Measurements from ENCODE around the gene SMIM28.
"Not testable (repeated sequence)": the region's sequence is repeated elsewhere in the genome, so short reads cannot be mapped to it uniquely, and the experiment has no call there.

SMIM28 gene

DNA sequence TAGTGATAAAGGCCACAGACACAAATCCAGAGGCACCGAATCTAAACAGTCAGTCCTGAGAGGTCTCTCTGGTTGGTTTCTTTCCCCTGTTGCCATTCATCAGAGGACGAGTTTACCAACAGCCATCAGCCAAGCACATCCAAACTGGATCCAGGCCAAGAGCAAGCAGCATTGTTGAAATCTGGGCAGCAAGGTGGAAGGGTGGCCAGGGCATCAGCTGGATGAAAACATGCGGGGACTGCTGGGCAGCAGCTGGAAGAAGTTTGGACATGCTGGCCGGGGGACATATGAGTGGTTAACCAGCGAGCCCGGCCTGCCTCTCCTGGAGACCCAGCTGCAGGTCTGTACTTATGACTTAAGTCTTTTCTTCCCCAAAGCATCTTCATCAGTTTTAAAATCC lies at the start of gene SMIM28:
Gene SMIM28, plus strand, starts transcription at position 62 of the 400 bp plus-strand sequence. Its CDS starts 168 bp downstream, at position 230.
- DNase-seq (ENCODE audit: insufficient read length, low spot score), result no peak
- no peak for FAIRE-seq

DNA sequence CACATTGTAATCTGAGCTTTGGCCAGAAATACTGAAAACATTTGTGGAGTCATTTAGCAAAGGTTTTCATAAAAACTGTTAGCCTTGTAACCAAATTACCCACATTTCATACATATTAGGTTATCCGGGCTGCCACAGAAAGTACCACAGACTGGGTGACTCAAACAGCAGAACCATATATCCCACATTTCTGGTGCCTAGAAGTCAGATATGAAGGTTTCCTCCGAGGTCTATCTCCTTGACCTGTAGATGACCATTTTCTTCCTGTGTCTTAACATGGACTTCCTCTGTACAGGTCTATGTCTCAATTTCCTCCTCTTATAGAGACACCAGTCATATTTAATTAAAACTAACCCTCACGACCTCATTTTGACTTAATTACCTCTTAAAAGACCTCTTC lies 49.5 kb upstream of the SMIM28 start:
- no peak for DNase-seq (ENCODE audit: insufficient read length, low spot score)
- FAIRE-seq, result no peak

DNA sequence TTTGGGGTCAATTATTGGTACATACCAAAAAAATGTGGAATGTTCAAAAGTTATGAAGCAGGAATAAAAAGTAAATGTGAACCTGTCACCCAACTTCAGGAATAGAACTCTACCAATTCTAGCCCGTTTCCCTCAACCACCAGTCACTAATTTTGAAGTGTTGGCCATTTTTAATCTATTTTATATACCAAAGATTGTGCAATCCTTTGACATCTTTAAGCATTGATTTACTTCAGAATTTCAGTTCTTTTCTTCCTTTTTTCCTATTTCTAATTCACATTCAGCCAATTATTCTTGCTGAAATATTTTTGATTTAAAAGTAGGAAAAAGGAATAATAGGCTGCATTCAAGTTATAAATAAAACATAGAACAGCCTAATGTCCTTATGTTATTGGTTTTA lies 46.9 kb upstream of the SMIM28 start:
- FAIRE-seq (no peak), DNase-seq (ENCODE audit: insufficient read length, low spot score) (no peak)

DNA sequence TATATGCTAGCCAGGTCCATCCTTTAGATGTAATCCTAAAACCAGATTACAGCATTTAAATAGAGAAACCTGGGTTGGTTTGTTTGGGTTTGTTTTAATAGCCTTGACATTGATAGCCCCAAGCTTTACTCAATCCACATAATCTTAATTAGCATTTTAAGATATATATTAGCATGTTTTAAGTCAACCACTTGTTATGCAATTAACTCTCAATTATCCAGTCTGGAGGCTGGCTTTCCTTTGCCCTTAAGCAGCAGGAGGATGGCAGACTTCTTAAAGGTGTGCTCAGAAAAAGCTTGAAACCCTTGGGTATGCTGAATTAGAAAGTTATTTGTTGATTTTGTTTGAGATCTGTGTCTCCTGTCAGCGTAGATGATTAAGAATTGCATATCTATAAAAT lies 46.3 kb upstream of the SMIM28 start:
- FAIRE-seq, result no peak
- DNase-seq (ENCODE audit: insufficient read length, low spot score), result no peak

DNA sequence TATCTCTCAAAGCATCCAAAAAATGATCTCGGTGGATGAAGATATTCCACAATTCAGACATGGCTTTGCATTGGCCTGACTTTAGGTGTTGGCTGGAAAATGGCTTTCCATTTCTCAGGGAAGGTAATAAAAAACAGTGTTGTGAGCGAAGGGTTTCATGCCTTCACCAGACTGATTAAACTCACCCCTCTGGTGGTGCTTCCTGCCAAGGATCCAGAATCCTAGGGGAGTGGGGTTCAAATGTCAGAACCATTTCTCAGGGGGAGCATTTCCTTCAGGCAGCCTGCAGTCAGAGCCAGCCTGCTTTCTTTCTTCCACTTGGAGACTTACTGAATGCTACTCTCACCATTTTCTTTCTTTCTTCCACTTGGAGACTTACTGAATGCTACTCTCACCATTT lies 45.7 kb upstream of the SMIM28 start:
- DNase-seq (ENCODE audit: insufficient read length, low spot score) (no peak), FAIRE-seq (no peak)

DNA sequence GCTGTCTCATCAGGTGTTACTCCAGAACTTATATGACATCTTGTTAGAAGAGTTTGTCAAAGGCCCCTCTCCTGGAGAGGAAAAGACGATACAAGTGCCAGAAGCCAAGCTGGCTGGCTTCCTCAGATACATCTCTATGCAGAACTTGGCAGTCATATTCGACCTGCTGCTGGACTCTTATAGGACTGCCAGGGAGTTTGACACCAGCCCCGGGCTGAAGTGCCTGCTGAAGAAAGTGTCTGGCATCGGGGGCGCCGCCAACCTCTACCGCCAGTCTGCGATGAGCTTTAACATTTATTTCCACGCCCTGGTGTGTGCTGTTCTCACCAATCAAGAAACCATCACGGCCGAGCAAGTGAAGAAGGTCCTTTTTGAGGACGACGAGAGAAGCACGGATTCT lies 43.7 kb upstream of the SMIM28 start:
- DNase-seq (ENCODE audit: insufficient read length, low spot score) (no peak), FAIRE-seq (no peak)

DNA sequence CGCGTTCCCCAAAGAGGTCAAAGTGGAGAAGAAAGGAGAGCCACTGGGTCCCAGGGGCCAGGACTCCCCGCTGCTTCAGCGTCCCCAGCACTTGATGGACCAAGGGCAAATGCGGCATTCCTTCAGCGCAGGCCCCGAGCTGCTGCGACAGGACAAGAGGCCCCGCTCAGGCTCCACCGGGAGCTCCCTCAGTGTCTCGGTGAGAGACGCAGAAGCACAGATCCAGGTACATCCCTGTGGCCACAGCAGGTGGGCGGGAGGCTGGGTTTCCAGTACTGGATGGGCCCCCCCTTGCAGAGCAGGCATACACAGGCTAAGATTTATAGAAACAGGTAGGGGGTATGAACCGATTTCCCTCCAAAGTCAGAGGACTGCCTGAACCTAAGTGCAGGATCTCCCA lies 42.7 kb upstream of the SMIM28 start:
- FAIRE-seq, result no peak
- DNase-seq (ENCODE audit: insufficient read length, low spot score), result no peak

DNA sequence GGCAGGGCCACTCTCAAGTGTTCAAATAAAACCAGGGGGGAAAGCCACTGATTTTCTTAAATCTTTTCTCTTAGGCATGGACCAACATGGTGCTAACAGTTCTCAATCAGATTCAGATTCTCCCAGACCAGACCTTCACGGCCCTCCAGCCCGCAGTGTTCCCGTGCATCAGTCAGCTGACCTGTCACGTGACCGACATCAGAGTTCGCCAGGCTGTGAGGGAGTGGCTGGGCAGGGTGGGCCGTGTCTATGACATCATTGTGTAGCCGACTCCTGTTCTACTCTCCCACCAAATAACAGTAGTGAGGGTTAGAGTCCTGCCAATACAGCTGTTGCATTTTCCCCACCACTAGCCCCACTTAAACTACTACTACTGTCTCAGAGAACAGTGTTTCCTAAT lies 41.5 kb upstream of the SMIM28 start:
- FAIRE-seq, result no peak
- no peak for DNase-seq (ENCODE audit: insufficient read length, low spot score)

DNA sequence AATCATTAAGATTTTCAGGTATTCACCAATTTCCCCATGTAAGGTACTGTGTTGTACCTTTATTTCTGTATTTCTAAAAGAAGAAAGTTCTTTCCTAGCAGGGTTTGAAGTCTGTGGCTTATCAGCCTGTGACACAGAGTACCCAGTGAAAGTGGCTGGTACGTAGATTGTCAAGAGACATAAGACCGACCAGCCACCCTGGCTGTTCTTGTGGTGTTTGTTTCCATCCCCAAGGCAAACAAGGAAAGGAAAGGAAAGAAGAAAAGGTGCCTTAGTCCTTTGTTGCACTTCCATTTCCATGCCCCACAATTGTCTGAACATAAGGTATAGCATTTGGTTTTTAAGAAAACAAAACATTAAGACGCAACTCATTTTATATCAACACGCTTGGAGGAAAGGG lies 40.6 kb upstream of the SMIM28 start:
- FAIRE-seq (no peak), DNase-seq (ENCODE audit: insufficient read length, low spot score) (no peak)

DNA sequence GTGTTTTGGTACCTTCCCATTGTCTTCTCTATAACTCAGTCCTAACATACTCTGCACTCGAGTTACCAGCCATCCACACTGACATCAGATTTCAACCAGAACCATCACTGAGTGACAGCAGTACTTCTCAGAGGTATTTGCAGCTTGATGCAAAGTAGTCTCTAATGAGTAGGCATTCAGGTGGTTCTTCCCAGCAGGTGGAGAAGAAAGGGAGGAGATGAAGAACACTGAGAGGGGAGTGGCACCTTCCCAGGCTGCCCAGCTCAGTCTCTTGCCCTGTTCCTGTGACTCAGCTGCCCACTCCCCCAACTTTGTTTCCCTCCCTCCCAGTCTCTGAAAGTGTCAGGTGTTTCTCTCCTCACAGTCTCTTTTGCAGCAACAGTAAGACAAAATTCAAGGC lies 38.7 kb upstream of the SMIM28 start:
- DNase-seq (ENCODE audit: insufficient read length, low spot score), result no peak
- no peak for FAIRE-seq

DNA sequence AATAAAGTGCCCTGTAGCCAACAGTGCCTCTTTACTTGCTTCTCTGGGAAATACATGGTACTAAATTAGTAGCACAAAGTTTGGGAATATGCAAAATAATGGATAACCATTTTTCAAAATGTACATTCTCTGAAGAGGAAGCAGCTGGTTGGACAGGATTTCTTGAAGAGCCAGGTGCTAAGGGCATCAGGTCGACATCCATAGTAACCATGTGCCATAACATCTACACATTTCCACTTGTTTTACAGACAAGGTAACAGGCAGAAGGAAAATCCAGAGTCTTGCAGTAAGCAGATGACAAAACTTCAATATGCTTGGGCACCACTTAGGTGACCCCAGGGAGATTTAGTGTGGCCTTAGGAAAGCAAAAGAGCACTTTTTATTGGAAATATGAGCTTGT lies 36.5 kb upstream of the SMIM28 start:
- DNase-seq (ENCODE audit: insufficient read length, low spot score), result no peak
- no peak for FAIRE-seq

DNA sequence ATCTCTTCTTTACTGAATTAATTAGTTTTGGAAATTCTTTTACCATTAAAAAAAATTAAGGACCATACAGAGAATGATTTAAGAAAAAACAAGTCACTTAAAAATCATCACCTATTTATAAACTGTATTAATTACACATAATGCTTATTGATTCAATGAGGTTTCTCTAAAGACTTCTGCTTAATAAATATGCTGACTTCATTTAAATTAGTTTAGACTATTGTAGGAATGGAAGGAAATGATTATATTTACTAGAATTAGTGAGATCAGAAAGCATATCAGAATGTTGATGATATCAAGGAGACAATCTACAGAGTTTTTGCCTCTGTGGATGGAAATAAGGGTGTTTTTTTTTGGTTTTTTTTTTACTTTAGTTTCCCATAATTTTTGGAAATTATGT lies 34.6 kb upstream of the SMIM28 start:
- DNase-seq (ENCODE audit: insufficient read length, low spot score) (no peak), FAIRE-seq (no peak)

DNA sequence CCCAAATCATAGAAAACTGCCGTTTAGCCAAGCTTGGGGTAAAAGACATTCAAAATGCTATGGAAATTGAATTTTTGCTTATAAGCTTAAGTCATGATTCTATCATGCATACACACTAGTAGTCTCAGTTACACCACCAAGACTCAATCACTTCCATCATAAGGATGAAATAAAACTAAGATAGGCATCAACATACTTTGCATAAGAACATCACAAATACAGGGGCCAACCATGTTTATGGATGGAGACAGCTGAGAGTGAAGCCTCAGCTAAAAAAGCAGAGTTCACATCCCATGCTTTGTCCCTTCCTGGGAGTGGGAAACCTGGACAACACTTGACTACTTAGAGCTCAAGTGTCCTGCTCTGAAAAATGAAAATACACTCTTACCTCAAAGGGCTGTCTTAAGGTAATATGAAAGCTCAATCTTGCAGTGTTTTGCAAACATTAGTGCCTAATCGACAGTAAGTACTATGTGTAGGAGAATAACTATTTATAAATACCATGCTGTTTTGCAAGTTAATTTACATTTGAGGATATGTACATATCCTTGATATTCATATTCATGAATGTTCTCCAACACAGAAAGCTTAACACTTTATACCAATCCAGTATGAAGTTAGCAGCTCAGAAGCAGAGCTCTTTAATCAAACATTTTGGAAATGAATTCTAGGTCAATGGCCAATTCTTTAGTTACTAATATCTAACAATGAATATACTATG lies 32.0 kb upstream of the SMIM28 start:
- no peak for DNase-seq (ENCODE audit: insufficient read length, low spot score)
- FAIRE-seq, result peak; percentile 63

DNA sequence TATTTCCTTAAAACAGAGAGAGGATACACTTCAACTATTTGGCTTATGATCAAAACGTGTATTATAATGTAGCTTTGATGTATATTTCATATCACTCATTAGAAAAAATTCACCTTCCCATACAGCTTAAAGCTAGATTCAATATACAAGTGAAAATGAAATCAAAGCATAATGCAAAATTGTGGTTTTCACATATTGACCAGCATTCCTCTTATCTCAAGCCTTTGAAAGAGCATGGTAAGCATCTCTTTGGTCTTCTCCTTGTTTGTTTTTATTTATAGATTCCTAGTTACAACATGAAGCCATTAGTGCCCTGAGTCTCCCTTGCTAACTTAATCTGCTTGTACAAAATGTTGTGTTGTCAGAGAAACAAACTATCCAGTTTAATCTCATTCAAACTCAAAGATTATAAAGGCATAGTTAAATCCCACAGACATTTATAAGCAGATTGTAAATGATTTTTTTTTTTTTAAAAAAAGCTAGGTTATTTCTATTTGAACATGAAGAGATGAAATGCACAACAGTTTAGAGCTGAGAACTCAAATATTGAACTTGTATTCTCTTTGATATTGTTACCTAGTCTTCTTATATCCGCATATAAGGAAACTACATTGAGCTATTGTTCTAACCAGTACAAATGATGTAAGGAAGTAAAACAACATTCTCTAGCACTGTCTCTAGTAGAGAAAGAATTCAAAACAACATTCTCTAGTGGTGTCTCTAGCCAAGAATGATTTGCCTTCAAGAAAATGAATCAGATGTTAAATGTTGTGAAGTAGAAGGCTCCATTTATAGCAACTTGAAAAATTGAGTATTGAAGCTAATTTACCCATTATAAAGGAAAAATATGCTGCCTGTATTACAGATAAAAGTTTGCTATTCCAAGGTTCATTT lies 31.2 kb upstream of the SMIM28 start:
- FAIRE-seq, result no peak

DNA sequence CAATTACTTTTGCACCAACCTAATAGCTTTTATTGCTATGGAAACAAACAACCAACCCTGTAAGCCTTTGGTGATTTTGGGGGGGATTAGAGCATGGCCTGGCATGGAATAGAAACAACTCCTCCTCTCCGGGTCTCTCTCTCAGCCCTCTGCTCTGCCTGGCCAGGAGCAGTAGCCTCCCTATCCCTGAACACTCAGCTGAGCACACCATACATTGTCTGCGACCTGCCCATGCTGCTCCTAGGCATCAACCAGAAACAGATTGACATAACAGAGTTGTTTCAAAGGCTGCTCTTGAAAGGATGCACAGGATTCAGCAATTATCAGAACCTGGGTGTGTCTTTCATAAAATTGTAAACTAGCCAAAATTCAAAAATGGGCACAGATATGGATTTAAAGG lies 29.8 kb upstream of the SMIM28 start:
- DNase-seq (ENCODE audit: insufficient read length, low spot score) (no peak), FAIRE-seq (no peak)

More for the DNA sequence above, 31.2 kb upstream of the SMIM28 start:
- DNase-seq (ENCODE audit: insufficient read length, low spot score), result no peak

DNA sequence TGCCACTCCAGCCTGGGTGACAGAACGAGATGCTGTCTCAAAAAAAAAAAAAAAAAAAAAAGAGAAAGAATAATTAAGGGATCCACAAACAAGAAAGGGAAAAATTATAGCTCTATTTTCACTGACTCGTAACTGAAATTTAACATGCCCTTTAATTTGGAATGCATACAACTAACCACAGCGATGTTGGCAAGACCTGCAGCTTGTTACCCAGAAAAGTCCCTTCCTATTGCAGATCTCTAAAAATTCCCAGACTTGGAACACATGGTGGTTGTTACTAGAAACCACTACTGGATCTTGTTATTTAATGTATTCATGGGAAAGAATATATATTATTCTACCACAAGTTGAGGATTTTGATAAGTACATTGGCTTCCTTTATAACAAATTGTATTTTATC lies 27.8 kb upstream of the SMIM28 start:
- FAIRE-seq, result no peak
- no peak for DNase-seq (ENCODE audit: insufficient read length, low spot score)

DNA sequence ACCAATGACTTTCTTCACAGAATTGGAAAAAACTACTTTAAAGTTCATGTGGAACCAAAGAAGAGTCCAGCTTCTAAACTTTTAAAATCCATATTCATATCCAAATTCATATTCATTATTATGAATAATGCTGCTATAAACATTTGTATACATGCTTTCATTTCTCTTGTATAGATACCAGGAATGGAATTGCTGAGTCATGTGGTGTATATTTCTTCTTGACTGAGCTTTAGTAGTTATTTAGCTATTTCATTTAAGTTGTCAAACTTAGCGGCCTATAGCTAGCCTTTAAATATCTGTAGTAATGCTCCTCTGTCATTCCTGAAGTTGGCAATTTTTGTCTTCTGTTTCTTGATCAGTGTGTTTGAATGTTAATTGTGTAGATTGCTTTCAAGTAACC lies 19.8 kb upstream of the SMIM28 start:
- no peak for FAIRE-seq

DNA sequence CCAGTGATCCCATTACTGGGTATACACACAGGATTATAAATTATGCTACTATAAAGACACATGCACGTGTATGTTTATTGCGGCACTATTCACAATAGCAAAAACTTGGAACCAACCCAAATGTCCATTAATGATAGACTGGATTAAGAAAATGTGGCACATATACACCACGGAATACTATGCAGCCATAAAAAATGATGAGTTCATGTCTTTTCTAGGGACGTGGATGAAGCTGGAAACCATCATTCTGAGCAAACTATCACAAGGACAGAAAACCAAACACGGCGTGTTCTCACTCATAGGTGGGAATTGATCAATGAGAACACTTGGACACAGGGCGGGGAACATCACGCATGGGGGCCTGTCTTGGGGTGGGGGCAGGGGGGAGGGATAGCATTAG lies 9.0 kb upstream of the SMIM28 start:
- not testable (repeated sequence) for DNase-seq (ENCODE audit: insufficient read length, low spot score); FAIRE-seq

More for the DNA sequence above, 19.8 kb upstream of the SMIM28 start:
- no peak for DNase-seq (ENCODE audit: insufficient read length, low spot score)

DNA sequence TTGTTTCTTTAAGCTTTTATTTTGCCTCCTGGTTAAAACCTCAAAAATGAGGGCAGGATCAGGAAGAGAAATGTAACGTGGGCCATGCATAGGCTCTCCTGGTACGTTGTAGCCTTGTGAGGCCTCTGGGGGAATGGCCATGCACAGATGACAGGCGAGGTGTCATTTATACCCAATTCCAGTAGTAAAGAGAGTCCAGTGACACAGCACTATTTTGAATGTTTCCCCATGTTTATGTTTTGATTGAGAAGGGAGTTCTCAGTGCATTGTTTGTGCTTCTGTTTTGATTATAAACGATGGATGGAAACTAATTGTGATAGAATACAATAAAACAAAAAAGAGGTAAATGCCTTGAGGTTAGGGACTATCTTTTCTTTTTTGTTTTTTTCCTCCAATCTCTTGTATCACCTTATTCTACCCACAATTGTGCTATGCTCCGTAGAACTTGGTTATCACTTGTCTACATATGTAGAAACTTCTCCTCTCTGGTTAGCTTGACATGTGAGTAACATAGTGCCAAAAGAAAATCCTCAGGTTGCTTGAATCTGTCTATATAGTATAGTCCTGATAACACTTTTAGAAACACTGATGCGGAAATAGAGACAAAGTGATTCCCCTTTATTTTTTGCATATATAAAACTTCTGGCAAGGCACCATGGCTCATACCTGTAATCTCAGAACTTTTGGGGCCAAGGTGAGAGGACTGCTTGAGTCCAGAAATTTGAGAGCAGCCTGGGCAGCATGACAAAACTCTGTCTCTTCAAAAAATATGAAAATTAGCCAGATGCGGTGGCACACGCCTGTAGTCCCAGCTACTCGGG lies 6.9 kb upstream of the SMIM28 start:
- no peak for DNase-seq (ENCODE audit: insufficient read length, low spot score)
- no peak for FAIRE-seq

DNA sequence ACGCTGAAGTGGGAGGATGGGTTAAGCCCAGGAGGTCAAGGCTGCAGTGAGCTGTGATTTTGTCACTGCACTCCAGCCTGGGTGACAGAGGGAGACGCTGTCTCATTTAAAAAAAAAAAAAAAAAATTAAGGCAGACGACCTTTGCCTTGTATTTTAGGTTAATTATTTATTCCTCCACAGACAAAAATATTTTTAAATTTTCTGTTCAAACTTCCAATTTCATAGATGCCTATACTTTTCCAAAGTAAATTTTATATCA lies 6.3 kb upstream of the SMIM28 start:
- DNase-seq (ENCODE audit: insufficient read length, low spot score) (no peak), FAIRE-seq (no peak)

DNA sequence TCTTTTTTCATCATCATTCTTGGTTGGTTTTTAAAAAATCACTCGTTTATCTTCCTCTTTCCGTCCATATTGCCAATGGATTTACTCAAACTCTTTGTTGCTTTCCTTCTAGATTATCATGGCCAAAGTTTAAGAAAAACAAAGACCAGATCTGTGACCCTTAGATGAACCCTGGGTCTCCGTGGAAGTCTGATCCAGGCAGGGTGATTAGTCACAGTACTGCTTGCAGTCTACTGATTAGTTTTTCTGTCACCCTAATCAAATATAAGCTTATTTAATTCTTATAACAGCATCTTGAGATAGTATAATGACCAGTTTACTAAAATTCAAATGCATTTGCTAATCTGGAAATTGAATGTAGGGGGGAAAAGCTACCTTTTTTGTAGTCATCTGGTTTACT lies 6.0 kb upstream of the SMIM28 start:
- FAIRE-seq, result no peak
- no peak for DNase-seq (ENCODE audit: insufficient read length, low spot score)
